ENCODE measurements around the gene SEC14L1. TPM values are rescaled to one million over a fixed set of nuclear protein-coding genes. Genes with fewer than 3 reads are reported as not detected.

The SEC14L1 gene
- total RNA-seq, 1 experiment from 2014 or later = 279 TPM

- no peaks in the 10 kb centered on the region for H3K9me3 ChIP-seq (ENCODE audit: control insufficient read depth, insufficient read depth, low read depth, low read length)
- no peaks in the 10 kb centered on the region for H3K36me3 ChIP-seq (ENCODE audit: control insufficient read depth, insufficient read depth, low read length)
- ATAC-seq = no peak
- in situ Hi-C loops (cut with HindIII; ENCODE audit: low pct_unique_long_range_greater_than_20kb, low sequenced_read_pairs) (no loop called here), intact Hi-C loops (cut with micrococcal nuclease; ENCODE audit: unreplicated experiment) (no loop called here)
- BruUV-seq (replicated peaks) = no TSS peak
- H3K4me3 ChIP-seq (ENCODE audit: low read depth in 2 of 2, low read length in 2 of 2) = no peak overlapping the region
- H3K4me1 ChIP-seq (ENCODE audit: control insufficient read depth, insufficient read depth, low read length) = peaks cover 40% of the 10 kb centered on the region
- CTCF ChIA-PET = no interaction called here
- no peak for TF ChIP-seq SIN3A (IDR thresholded peaks at IDR 0.05; ENCODE audit: borderline replicate concordance, insufficient read depth, low read depth, low read length)
- TF ChIP-seq, protein P1, sequence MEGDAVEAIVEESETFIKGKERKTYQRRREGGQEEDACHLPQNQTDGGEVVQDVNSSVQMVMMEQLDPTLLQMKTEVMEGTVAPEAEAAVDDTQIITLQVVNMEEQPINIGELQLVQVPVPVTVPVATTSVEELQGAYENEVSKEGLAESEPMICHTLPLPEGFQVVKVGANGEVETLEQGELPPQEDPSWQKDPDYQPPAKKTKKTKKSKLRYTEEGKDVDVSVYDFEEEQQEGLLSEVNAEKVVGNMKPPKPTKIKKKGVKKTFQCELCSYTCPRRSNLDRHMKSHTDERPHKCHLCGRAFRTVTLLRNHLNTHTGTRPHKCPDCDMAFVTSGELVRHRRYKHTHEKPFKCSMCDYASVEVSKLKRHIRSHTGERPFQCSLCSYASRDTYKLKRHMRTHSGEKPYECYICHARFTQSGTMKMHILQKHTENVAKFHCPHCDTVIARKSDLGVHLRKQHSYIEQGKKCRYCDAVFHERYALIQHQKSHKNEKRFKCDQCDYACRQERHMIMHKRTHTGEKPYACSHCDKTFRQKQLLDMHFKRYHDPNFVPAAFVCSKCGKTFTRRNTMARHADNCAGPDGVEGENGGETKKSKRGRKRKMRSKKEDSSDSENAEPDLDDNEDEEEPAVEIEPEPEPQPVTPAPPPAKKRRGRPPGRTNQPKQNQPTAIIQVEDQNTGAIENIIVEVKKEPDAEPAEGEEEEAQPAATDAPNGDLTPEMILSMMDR (IDR thresholded peaks at IDR 0.05) = no peak
- TF ChIP-seq, protein P2, sequence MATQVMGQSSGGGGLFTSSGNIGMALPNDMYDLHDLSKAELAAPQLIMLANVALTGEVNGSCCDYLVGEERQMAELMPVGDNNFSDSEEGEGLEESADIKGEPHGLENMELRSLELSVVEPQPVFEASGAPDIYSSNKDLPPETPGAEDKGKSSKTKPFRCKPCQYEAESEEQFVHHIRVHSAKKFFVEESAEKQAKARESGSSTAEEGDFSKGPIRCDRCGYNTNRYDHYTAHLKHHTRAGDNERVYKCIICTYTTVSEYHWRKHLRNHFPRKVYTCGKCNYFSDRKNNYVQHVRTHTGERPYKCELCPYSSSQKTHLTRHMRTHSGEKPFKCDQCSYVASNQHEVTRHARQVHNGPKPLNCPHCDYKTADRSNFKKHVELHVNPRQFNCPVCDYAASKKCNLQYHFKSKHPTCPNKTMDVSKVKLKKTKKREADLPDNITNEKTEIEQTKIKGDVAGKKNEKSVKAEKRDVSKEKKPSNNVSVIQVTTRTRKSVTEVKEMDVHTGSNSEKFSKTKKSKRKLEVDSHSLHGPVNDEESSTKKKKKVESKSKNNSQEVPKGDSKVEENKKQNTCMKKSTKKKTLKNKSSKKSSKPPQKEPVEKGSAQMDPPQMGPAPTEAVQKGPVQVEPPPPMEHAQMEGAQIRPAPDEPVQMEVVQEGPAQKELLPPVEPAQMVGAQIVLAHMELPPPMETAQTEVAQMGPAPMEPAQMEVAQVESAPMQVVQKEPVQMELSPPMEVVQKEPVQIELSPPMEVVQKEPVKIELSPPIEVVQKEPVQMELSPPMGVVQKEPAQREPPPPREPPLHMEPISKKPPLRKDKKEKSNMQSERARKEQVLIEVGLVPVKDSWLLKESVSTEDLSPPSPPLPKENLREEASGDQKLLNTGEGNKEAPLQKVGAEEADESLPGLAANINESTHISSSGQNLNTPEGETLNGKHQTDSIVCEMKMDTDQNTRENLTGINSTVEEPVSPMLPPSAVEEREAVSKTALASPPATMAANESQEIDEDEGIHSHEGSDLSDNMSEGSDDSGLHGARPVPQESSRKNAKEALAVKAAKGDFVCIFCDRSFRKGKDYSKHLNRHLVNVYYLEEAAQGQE (IDR thresholded peaks at IDR 0.05; ENCODE audit: insufficient read depth in 1 of 2, low read depth in 2 of 2, low read length in 1 of 2) = no peak
- no peak for TF ChIP-seq POLR2AphosphoS5 (IDR thresholded peaks at IDR 0.05; ENCODE audit: low read depth, low read length)
- no peak for TF ChIP-seq TCF7L2 (IDR thresholded peaks at IDR 0.05; ENCODE audit: low read depth, low read length)
- POLR2A ChIA-PET = no interaction called here
- peak overlapping the region; percentile 95 for H3K27ac ChIP-seq (ENCODE audit: low read length)
- no peaks in the 10 kb centered on the region for H3K27me3 ChIP-seq (ENCODE audit: control insufficient read depth, insufficient read depth, low read length)
- DNase-seq (ENCODE audit: low read depth, low spot score) = no peak
Measured at GRCh38 chr17:77118251-77118928, 22.4 kb upstream of the SEC14L1 start.

DNA sequence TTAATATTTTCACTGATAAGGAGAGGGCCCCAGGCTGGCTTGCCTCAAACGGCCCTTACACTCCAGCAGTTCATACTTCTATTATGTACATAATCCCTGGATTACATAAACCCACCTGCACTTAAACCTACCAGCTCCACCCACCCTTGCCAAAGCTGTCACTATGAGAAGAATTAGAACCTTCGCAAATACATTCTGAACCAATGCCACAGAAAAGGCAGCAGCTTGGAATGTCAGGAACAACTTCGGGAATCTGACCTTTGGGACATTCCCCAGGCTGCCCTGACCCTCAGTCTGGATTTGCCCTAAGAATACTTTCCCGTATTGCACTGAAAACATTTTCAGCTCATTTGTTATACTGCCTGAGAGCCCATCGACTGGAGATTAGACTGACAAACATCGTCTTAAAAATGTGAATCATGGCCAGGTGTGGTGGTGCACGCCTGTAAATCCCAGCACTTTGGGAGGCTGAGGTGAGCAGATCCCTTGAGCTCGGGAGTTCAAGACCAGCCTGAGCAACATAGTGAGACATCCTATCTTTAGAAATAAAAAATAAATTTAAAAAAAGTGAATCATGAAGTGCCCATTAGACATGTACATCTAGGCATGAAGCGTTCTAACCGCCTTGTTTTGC is 21.0 kb upstream of the SEC14L1 start:
- no peak for TF ChIP-seq TCF7L2 (IDR thresholded peaks at IDR 0.05; ENCODE audit: low read depth, low read length)
- TF ChIP-seq POLR2AphosphoS5 (IDR thresholded peaks at IDR 0.05; ENCODE audit: low read depth, low read length) = no peak
- TF ChIP-seq, protein P1 (IDR thresholded peaks at IDR 0.05) = no peak
- no peak for TF ChIP-seq SIN3A (IDR thresholded peaks at IDR 0.05; ENCODE audit: borderline replicate concordance, insufficient read depth, low read depth, low read length)
- TF ChIP-seq, protein P2 (IDR thresholded peaks at IDR 0.05; ENCODE audit: insufficient read depth in 1 of 2, low read depth in 2 of 2, low read length in 1 of 2) = no peak
- intact Hi-C loops (cut with micrococcal nuclease; ENCODE audit: unreplicated experiment) = no loop called here
- Histone ChIP-seq H3K36me3 (ENCODE audit: control insufficient read depth, insufficient read depth, low read length) (no peaks in the 10 kb centered on the region), H3K27me3 (ENCODE audit: control insufficient read depth, insufficient read depth, low read length) (no peaks in the 10 kb centered on the region), H3K4me3 (ENCODE audit: low read depth in 2 of 2, low read length in 2 of 2) (no peak overlapping the region), H3K4me1 (ENCODE audit: control insufficient read depth, insufficient read depth, low read length) (peaks cover 54% of the 10 kb centered on the region), H3K27ac (ENCODE audit: low read length) (peak overlapping the region; percentile 95), H3K9me3 (ENCODE audit: control insufficient read depth, insufficient read depth, low read depth, low read length) (no peaks in the 10 kb centered on the region)
- ChIA-PET CTCF (no interaction called here), POLR2A (no interaction called here)
- in situ Hi-C loops (cut with HindIII; ENCODE audit: low pct_unique_long_range_greater_than_20kb, low sequenced_read_pairs) = loop anchor here (5.0 kb wide), 1 partner anchor 38 kb away; no protein-coding TSS in a partner anchor
- no peak for ATAC-seq
- no TSS peak for BruUV-seq (replicated peaks)
- no peak for DNase-seq (ENCODE audit: low read depth, low spot score)
